ENCODE measurements around the gene LRFN3.
"Not testable (repeated sequence)": the region's sequence is repeated elsewhere in the genome, so short reads cannot be mapped to it uniquely, and the experiment has no call there.

The LRFN3 gene

GRCh38 chr19:35909684-35910035 lies 26.5 kb upstream of the LRFN3 start:
- H3K36me3 ChIP-seq (ENCODE audit: insufficient read depth, low read length): no peaks in the 10 kb centered on the region
- H3K4me2 ChIP-seq (ENCODE audit: low read length): no peak overlapping the region
- no peak overlapping the region for H3K4me3 ChIP-seq (ENCODE audit: low read length)
- no peak overlapping the region for H3K9ac ChIP-seq (ENCODE audit: low read depth, low read length)
- H3K4me1 ChIP-seq (ENCODE audit: control insufficient read depth, insufficient read depth, low read length): peaks cover 12% of the 10 kb centered on the region
- no peaks in the 10 kb centered on the region for H3K9me3 ChIP-seq (replicated peaks; ENCODE audit: low read length)
- H3K27me3 ChIP-seq (ENCODE audit: control insufficient read depth, insufficient read depth, low read length): no peaks in the 10 kb centered on the region

GRCh38 chr19:35910355-35910754 lies 25.8 kb upstream of the LRFN3 start:
- not testable (repeated sequence) for H3K36me3 ChIP-seq (ENCODE audit: insufficient read depth, low read length); H3K9ac ChIP-seq (ENCODE audit: low read depth, low read length); H3K4me2 ChIP-seq (ENCODE audit: low read length); H3K4me1 ChIP-seq (ENCODE audit: control insufficient read depth, insufficient read depth, low read length); H3K9me3 ChIP-seq (replicated peaks; ENCODE audit: low read length); H3K27me3 ChIP-seq (ENCODE audit: control insufficient read depth, insufficient read depth, low read length); H3K4me3 ChIP-seq (ENCODE audit: low read length)

GRCh38 chr19:35911173-35911572 lies 25.0 kb upstream of the LRFN3 start:
- Histone ChIP-seq H3K9me3 (replicated peaks; ENCODE audit: low read length) (no peaks in the 10 kb centered on the region), H3K9ac (ENCODE audit: low read depth, low read length) (no peak overlapping the region), H3K4me3 (ENCODE audit: low read length) (no peak overlapping the region), H3K27me3 (ENCODE audit: control insufficient read depth, insufficient read depth, low read length) (no peaks in the 10 kb centered on the region), H3K36me3 (ENCODE audit: insufficient read depth, low read length) (no peaks in the 10 kb centered on the region), H3K4me1 (ENCODE audit: control insufficient read depth, insufficient read depth, low read length) (peaks cover 7% of the 10 kb centered on the region), H3K4me2 (ENCODE audit: low read length) (no peak overlapping the region)

- H3K4me3 ChIP-seq (ENCODE audit: low read length): no peak overlapping the region
- H3K4me2 ChIP-seq (ENCODE audit: low read length): no peak overlapping the region
- H3K4me1 ChIP-seq (ENCODE audit: control insufficient read depth, insufficient read depth, low read length): peaks cover 7% of the 10 kb centered on the region
- no peak overlapping the region for H3K9ac ChIP-seq (ENCODE audit: low read depth, low read length)
- no peaks in the 10 kb centered on the region for H3K9me3 ChIP-seq (replicated peaks; ENCODE audit: low read length)
- no peaks in the 10 kb centered on the region for H3K36me3 ChIP-seq (ENCODE audit: insufficient read depth, low read length)
- no peaks in the 10 kb centered on the region for H3K27me3 ChIP-seq (ENCODE audit: control insufficient read depth, insufficient read depth, low read length)
Measured at GRCh38 chr19:35911790-35912189, 24.4 kb upstream of the LRFN3 start.

- Histone ChIP-seq H3K4me1 (ENCODE audit: control insufficient read depth, insufficient read depth, low read length) (peaks cover 7% of the 10 kb centered on the region), H3K4me3 (ENCODE audit: low read length) (peak overlapping the region; percentile 31), H3K9ac (ENCODE audit: low read depth, low read length) (peak overlapping the region; percentile 9), H3K4me2 (ENCODE audit: low read length) (peak overlapping the region; percentile 70), H3K36me3 (ENCODE audit: insufficient read depth, low read length) (no peaks in the 10 kb centered on the region), H3K9me3 (replicated peaks; ENCODE audit: low read length) (no peaks in the 10 kb centered on the region), H3K27me3 (ENCODE audit: control insufficient read depth, insufficient read depth, low read length) (no peaks in the 10 kb centered on the region)
Measured at GRCh38 chr19:35913589-35913988, 22.6 kb upstream of the LRFN3 start.

GRCh38 chr19:35915443-35915842 lies 20.7 kb upstream of the LRFN3 start:
- Histone ChIP-seq H3K4me1 (ENCODE audit: control insufficient read depth, insufficient read depth, low read length) (peaks cover 7% of the 10 kb centered on the region), H3K27me3 (ENCODE audit: control insufficient read depth, insufficient read depth, low read length) (peaks cover 6% of the 10 kb centered on the region)

GRCh38 chr19:35919306-35919705 lies 16.9 kb upstream of the LRFN3 start:
- Histone ChIP-seq H3K9me3 (replicated peaks; ENCODE audit: low read length) (no peaks in the 10 kb centered on the region), H3K9ac (ENCODE audit: low read depth, low read length) (no peak overlapping the region), H3K4me1 (ENCODE audit: control insufficient read depth, insufficient read depth, low read length) (no peaks in the 10 kb centered on the region), H3K27me3 (ENCODE audit: control insufficient read depth, insufficient read depth, low read length) (peaks cover 9% of the 10 kb centered on the region), H3K36me3 (ENCODE audit: insufficient read depth, low read length) (no peaks in the 10 kb centered on the region), H3K4me2 (ENCODE audit: low read length) (no peak overlapping the region), H3K4me3 (ENCODE audit: low read length) (no peak overlapping the region)

More at GRCh38 chr19:35915443-35915842, 20.7 kb upstream of the LRFN3 start:
- H3K4me2 ChIP-seq (ENCODE audit: low read length): no peak overlapping the region
- H3K4me3 ChIP-seq (ENCODE audit: low read length): no peak overlapping the region
- no peaks in the 10 kb centered on the region for H3K36me3 ChIP-seq (ENCODE audit: insufficient read depth, low read length)
- H3K9me3 ChIP-seq (replicated peaks; ENCODE audit: low read length): no peaks in the 10 kb centered on the region
- no peak overlapping the region for H3K9ac ChIP-seq (ENCODE audit: low read depth, low read length)

GRCh38 chr19:35921012-35921411 lies 15.2 kb upstream of the LRFN3 start:
- H3K27me3 ChIP-seq (ENCODE audit: control insufficient read depth, insufficient read depth, low read length): peaks cover 22% of the 10 kb centered on the region
- H3K4me1 ChIP-seq (ENCODE audit: control insufficient read depth, insufficient read depth, low read length): no peaks in the 10 kb centered on the region
- no peak overlapping the region for H3K9ac ChIP-seq (ENCODE audit: low read depth, low read length)
- H3K4me2 ChIP-seq (ENCODE audit: low read length): no peak overlapping the region
- H3K4me3 ChIP-seq (ENCODE audit: low read length): no peak overlapping the region
- H3K36me3 ChIP-seq (ENCODE audit: insufficient read depth, low read length): no peaks in the 10 kb centered on the region
- peaks cover 5% of the 10 kb centered on the region for H3K9me3 ChIP-seq (replicated peaks; ENCODE audit: low read length)

- no peak overlapping the region for H3K4me2 ChIP-seq (ENCODE audit: low read length)
- no peaks in the 10 kb centered on the region for H3K4me1 ChIP-seq (ENCODE audit: control insufficient read depth, insufficient read depth, low read length)
- no peaks in the 10 kb centered on the region for H3K36me3 ChIP-seq (ENCODE audit: insufficient read depth, low read length)
- H3K4me3 ChIP-seq (ENCODE audit: low read length): no peak overlapping the region
- H3K9me3 ChIP-seq (replicated peaks; ENCODE audit: low read length): peaks cover 5% of the 10 kb centered on the region
- no peak overlapping the region for H3K9ac ChIP-seq (ENCODE audit: low read depth, low read length)
- peaks cover 16% of the 10 kb centered on the region for H3K27me3 ChIP-seq (ENCODE audit: control insufficient read depth, insufficient read depth, low read length)
Measured at GRCh38 chr19:35925501-35925900, 10.7 kb upstream of the LRFN3 start.

GRCh38 chr19:35928507-35928906 lies 7.7 kb upstream of the LRFN3 start:
- Histone ChIP-seq H3K9ac (ENCODE audit: low read depth, low read length) (no peak overlapping the region), H3K4me2 (ENCODE audit: low read length) (no peak overlapping the region), H3K4me1 (ENCODE audit: control insufficient read depth, insufficient read depth, low read length) (peaks cover 4% of the 10 kb centered on the region), H3K4me3 (ENCODE audit: low read length) (no peak overlapping the region), H3K9me3 (replicated peaks; ENCODE audit: low read length) (peaks cover 5% of the 10 kb centered on the region), H3K36me3 (ENCODE audit: insufficient read depth, low read length) (no peaks in the 10 kb centered on the region), H3K27me3 (ENCODE audit: control insufficient read depth, insufficient read depth, low read length) (peaks cover 16% of the 10 kb centered on the region)

GRCh38 chr19:35929876-35930275 lies 6.3 kb upstream of the LRFN3 start:
- Histone ChIP-seq H3K4me1 (ENCODE audit: control insufficient read depth, insufficient read depth, low read length) (peaks cover 4% of the 10 kb centered on the region), H3K4me2 (ENCODE audit: low read length) (no peak overlapping the region), H3K36me3 (ENCODE audit: insufficient read depth, low read length) (no peaks in the 10 kb centered on the region), H3K27me3 (ENCODE audit: control insufficient read depth, insufficient read depth, low read length) (peaks cover 10% of the 10 kb centered on the region), H3K9me3 (replicated peaks; ENCODE audit: low read length) (peaks cover 5% of the 10 kb centered on the region), H3K4me3 (ENCODE audit: low read length) (no peak overlapping the region), H3K9ac (ENCODE audit: low read depth, low read length) (no peak overlapping the region)

GRCh38 chr19:35931161-35931873 lies 4.9 kb upstream of the LRFN3 start:
- Histone ChIP-seq H3K9me3 (replicated peaks; ENCODE audit: low read length) (no peaks in the 10 kb centered on the region), H3K4me1 (ENCODE audit: control insufficient read depth, insufficient read depth, low read length) (peaks cover 11% of the 10 kb centered on the region), H3K9ac (ENCODE audit: low read depth, low read length) (peak overlapping the region; percentile 64), H3K27me3 (ENCODE audit: control insufficient read depth, insufficient read depth, low read length) (no peaks in the 10 kb centered on the region), H3K4me3 (ENCODE audit: low read length) (peak overlapping the region; percentile 61), H3K4me2 (ENCODE audit: low read length) (peak overlapping the region; percentile 83), H3K36me3 (ENCODE audit: insufficient read depth, low read length) (no peaks in the 10 kb centered on the region)

Data from skeletal muscle satellite cell (primary cell).